GM12878 (cell line): ENCODE measurements around the gene ITGB8. TPM values are rescaled to one million over a fixed set of nuclear protein-coding genes. Genes with fewer than 3 reads are reported as not detected.

Experiments
- BMI1 ChIP-seq: fragments of 450-650 bp; IDR thresholded peaks from 2 replicates; pipeline ENCODE4 v1.6.1; 2016; ENCODE audit warnings: mild to moderate bottlenecking, moderate library complexity, borderline replicate concordance
- CREM ChIP-seq: IDR thresholded peaks from 2 replicates; pipeline ENCODE4 v1.6.1; 2014; ENCODE audit warnings: antibody characterized with exemption, low read depth
- EGR1 ChIP-seq, 2 experiments: IDR thresholded peaks; 1 replicate in 1 of 2; 2 replicates in 1 of 2; pipeline ENCODE4 v1.6.1; 2011 to 2012; ENCODE audit warnings: low read depth in 2 of 2, low read length in 2 of 2, borderline replicate concordance in 1 of 2, mild to moderate bottlenecking in 1 of 2, moderate library complexity in 1 of 2
- ELK1 ChIP-seq: IDR thresholded peaks from 2 replicates; pipeline ENCODE4 v1.6.1; 2012; ENCODE audit warnings: low read depth, low read length, improper control_type of control experiment
- ESRRA ChIP-seq: IDR thresholded peaks from 2 replicates; pipeline ENCODE4 v1.6.1; 2012; ENCODE audit warnings: mild to moderate bottlenecking, low read length, improper control_type of control experiment
- IRF5 ChIP-seq: fragments of 450-650 bp; IDR thresholded peaks from 2 replicates; pipeline ENCODE4 v1.6.1; 2017; ENCODE audit warnings: borderline replicate concordance
- KDM1A ChIP-seq: fragments of 200-600 bp; sonication (generic); IDR thresholded peaks from 2 replicates; pipeline ENCODE4 v1.6.1; 2016; ENCODE audit warnings: borderline replicate concordance
- MYB ChIP-seq: fragments of 150-350 bp; IDR thresholded peaks from 2 replicates; pipeline ENCODE4 v1.6.1; 2014; ENCODE audit warnings: mild to moderate bottlenecking, low read depth, low read length, borderline replicate concordance
- PAX8 ChIP-seq: fragments of 450-650 bp; IDR thresholded peaks from 2 replicates; pipeline ENCODE4 v1.6.1; 2017; ENCODE audit warnings: mild to moderate bottlenecking, moderate library complexity
- POLR2A ChIP-seq: IDR thresholded peaks from 2 replicates; pipeline ENCODE4 v1.6.1; 2011; ENCODE audit warnings: low read depth, mild to moderate bottlenecking, low read length
- RCOR1 ChIP-seq: conservative IDR thresholded peaks from 2 replicates; pipeline ENCODE4 v1.6.1; 2012; ENCODE audit warnings: low read depth, low read length, improper control_type of control experiment
- RELA ChIP-seq: fragments of 450-650 bp; IDR thresholded peaks from 2 replicates; pipeline ENCODE4 v1.8.0; 2014; ENCODE audit warnings: borderline replicate concordance; ENCODE audit not compliant: partially characterized antibody
- RUNX3 ChIP-seq: IDR thresholded peaks from 2 replicates; pipeline ENCODE4 v1.6.1; 2012; ENCODE audit warnings: low read length, inconsistent platforms
- SIX5 ChIP-seq: IDR thresholded peaks from 2 replicates; pipeline ENCODE4 v1.6.1; 2011; ENCODE audit warnings: mild to moderate bottlenecking, low read depth, low read length, moderate library complexity; ENCODE audit not compliant: severe bottlenecking
- STAT1 ChIP-seq: fragments of 450-650 bp; conservative IDR thresholded peaks from 2 replicates; pipeline ENCODE4 v1.6.1; 2014; ENCODE audit warnings: antibody characterized with exemption, mild to moderate bottlenecking
- TBL1XR1 ChIP-seq: IDR thresholded peaks from 2 replicates; pipeline ENCODE4 v1.6.1; 2012; ENCODE audit warnings: low read depth, low read length, improper control_type of control experiment
- TCF3 ChIP-seq: IDR thresholded peaks from 2 replicates; pipeline ENCODE4 v1.6.1; 2012; ENCODE audit warnings: low read depth, mild to moderate bottlenecking, low read length, borderline replicate concordance; ENCODE audit not compliant: insufficient read depth
- ZNF207 ChIP-seq: fragments of 450-650 bp; IDR thresholded peaks from 2 replicates; pipeline ENCODE4 v1.6.1; 2014; ENCODE audit warnings: antibody characterized with exemption, mild to moderate bottlenecking, borderline replicate concordance
- ZNF384 ChIP-seq: IDR thresholded peaks from 2 replicates; pipeline ENCODE4 v1.6.1; 2012; ENCODE audit warnings: low read depth, mild to moderate bottlenecking, low read length, improper control_type of control experiment, borderline replicate concordance
- ZSCAN29 ChIP-seq: fragments of 450-650 bp; IDR thresholded peaks from 2 replicates; pipeline ENCODE4 v1.6.1; 2017; ENCODE audit warnings: mild to moderate bottlenecking, moderate library complexity
- polyA plus RNA-seq, 11 experiments: library from polyadenylated mRNA; depleted of rRNA in 4 of 11; unstranded in 6 of 11; stranded (reverse) in 5 of 11; fragments of >200 nt; fragmentation: Nextera tagmentation in 4 of 11; fragmentation: Illumina TruSeq in 1 of 11; extraction: Ambion mirVana in 4 of 11; extraction: Trizol in 1 of 11; gene quantifications; 1 replicate in 1 of 11; 2 replicates in 10 of 11; pipeline versions ENCODE4 v1.2.1 to v1.2.3, GENCODE V29; 2011 to 2016; ENCODE audit warnings: inconsistent platforms in 2 of 11, missing spikeins in 2 of 11, low read depth in 1 of 11
- total RNA-seq, 4 experiments: library from RNA; depleted of rRNA in 3 of 4; stranded (reverse); fragments of >200 nt in 3 of 4; fragmentation: Illumina TruSeq in 1 of 4; extraction: Trizol in 1 of 4; gene quantifications; 2 replicates each; pipeline versions ENCODE4 v1.2.1 to v1.2.3, GENCODE V29; 2013 to 2021
- TF ChIP-seq, protein P1 (sequence below): fragments of 450-650 bp; IDR thresholded peaks from 2 replicates; pipeline ENCODE4 v1.6.1; 2017; ENCODE audit warnings: mild to moderate bottlenecking, low read depth, inconsistent platforms; ENCODE audit not compliant: poor library complexity, severe bottlenecking
- TF ChIP-seq, protein P2 (sequence below), 3 experiments: IDR thresholded peaks in 2 of 3; conservative IDR thresholded peaks in 1 of 3; 2 replicates each; pipeline ENCODE4 v1.5.1; 2011; ENCODE audit warnings: low read depth in 3 of 3, low read length in 3 of 3, mild to moderate bottlenecking in 3 of 3, control low read depth in 2 of 3, moderate library complexity in 2 of 3, inconsistent platforms in 1 of 3, mixed read lengths in 1 of 3; ENCODE audit not compliant: control insufficient read depth in 2 of 3, insufficient read depth in 1 of 3; ENCODE audit errors: extremely low read depth in 1 of 3
- TF ChIP-seq, protein P3 (sequence below): IDR thresholded peaks from 2 replicates; pipeline ENCODE4 v1.6.1; 2012; ENCODE audit warnings: low read length, inconsistent platforms

Gene ITGB8
- total and polyA plus RNA-seq, 10 of the 15 experiments (the other 5 are each of a cell fraction or from before 2014, with no cell fraction given) = 0.37 to 26.2 (median 1.5) TPM

GRCh38 chr7:20330239-20330927 is at the start of gene ITGB8 (continued):
- no peak for TF ChIP-seq TCF3
- TF ChIP-seq ZNF207 = peak; percentile 66; the same call in 1 of the 2 replicates
- no peak for TF ChIP-seq RELA
- TF ChIP-seq IRF5 = no peak
- TF ChIP-seq RCOR1 = no peak
- TF ChIP-seq, protein P1, sequence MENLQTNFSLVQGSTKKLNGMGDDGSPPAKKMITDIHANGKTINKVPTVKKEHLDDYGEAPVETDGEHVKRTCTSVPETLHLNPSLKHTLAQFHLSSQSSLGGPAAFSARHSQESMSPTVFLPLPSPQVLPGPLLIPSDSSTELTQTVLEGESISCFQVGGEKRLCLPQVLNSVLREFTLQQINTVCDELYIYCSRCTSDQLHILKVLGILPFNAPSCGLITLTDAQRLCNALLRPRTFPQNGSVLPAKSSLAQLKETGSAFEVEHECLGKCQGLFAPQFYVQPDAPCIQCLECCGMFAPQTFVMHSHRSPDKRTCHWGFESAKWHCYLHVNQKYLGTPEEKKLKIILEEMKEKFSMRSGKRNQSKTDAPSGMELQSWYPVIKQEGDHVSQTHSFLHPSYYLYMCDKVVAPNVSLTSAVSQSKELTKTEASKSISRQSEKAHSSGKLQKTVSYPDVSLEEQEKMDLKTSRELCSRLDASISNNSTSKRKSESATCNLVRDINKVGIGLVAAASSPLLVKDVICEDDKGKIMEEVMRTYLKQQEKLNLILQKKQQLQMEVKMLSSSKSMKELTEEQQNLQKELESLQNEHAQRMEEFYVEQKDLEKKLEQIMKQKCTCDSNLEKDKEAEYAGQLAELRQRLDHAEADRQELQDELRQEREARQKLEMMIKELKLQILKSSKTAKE = no peak
- TF ChIP-seq BMI1 = no peak
- peak; percentile 62 for TF ChIP-seq CREM
- TF ChIP-seq, protein P2, sequence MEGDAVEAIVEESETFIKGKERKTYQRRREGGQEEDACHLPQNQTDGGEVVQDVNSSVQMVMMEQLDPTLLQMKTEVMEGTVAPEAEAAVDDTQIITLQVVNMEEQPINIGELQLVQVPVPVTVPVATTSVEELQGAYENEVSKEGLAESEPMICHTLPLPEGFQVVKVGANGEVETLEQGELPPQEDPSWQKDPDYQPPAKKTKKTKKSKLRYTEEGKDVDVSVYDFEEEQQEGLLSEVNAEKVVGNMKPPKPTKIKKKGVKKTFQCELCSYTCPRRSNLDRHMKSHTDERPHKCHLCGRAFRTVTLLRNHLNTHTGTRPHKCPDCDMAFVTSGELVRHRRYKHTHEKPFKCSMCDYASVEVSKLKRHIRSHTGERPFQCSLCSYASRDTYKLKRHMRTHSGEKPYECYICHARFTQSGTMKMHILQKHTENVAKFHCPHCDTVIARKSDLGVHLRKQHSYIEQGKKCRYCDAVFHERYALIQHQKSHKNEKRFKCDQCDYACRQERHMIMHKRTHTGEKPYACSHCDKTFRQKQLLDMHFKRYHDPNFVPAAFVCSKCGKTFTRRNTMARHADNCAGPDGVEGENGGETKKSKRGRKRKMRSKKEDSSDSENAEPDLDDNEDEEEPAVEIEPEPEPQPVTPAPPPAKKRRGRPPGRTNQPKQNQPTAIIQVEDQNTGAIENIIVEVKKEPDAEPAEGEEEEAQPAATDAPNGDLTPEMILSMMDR (IDR thresholded peaks at IDR 0.05 in 2 of 3, conservative IDR thresholded peaks at IDR 0.05 in 1 of 3; ENCODE audit: control insufficient read depth in 2 of 3, extremely low read depth in 1 of 3, insufficient read depth in 1 of 3, low read depth in 3 of 3, low read length in 3 of 3) = 0 out of 6 replicates have a peak, but pooled peaks of 1 of the 3 experiments have one; percentile 12
- TF ChIP-seq KDM1A = no peak
- TF ChIP-seq EGR1 (IDR thresholded peaks at IDR 0.05; ENCODE audit: borderline replicate concordance in 1 of 2, low read depth in 2 of 2, low read length in 2 of 2) = peak in 1 of 2 experiments; percentile 93; a peak in 2 of 3 replicates
- TF ChIP-seq, protein P3, sequence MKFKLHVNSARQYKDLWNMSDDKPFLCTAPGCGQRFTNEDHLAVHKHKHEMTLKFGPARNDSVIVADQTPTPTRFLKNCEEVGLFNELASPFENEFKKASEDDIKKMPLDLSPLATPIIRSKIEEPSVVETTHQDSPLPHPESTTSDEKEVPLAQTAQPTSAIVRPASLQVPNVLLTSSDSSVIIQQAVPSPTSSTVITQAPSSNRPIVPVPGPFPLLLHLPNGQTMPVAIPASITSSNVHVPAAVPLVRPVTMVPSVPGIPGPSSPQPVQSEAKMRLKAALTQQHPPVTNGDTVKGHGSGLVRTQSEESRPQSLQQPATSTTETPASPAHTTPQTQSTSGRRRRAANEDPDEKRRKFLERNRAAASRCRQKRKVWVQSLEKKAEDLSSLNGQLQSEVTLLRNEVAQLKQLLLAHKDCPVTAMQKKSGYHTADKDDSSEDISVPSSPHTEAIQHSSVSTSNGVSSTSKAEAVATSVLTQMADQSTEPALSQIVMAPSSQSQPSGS = peak; percentile 47; the same call in 1 of the 2 replicates
- no peak; the same call in none of the 2 replicates for TF ChIP-seq POLR2A
- TF ChIP-seq RUNX3 = peak; percentile 79
- no peak for TF ChIP-seq ESRRA
- no peak for TF ChIP-seq MYB
- TF ChIP-seq ZNF384 = no peak; the same call in 1 of the 2 replicates
- no peak for TF ChIP-seq SIX5
- peak; percentile 15; the same call in 1 of the 2 replicates for TF ChIP-seq TBL1XR1
- TF ChIP-seq ELK1 = no peak
- TF ChIP-seq ZSCAN29 = no peak; the same call in 1 of the 2 replicates
- no peak for TF ChIP-seq PAX8
- TF ChIP-seq STAT1 = no peak
